Right atrium auricular region (tissue), 2 donors: ENCODE data around the gene POLR1A. TPM values are rescaled to one million over a fixed set of nuclear protein-coding genes. Genes with fewer than 3 reads are reported as not detected.

ENCODE experiments used
- DNase-seq: peaks from one replicate; pipeline ENCODE4 v3.0.0-alpha.2; 2019; ENCODE audit warnings: low spot score
- H3K27ac ChIP-seq, 2 donors: fragments of 200-600 bp; sonication (generic); 1 replicate in 1 of 2; 2 replicates in 1 of 2; pipeline ENCODE4 v1.5.1; 2016 to 2019
- H3K27me3 ChIP-seq, 2 donors: fragments of 200-600 bp; sonication (generic); one replicate each; pipeline versions ENCODE4 v1.5.1 to v1.6.0; 2017 to 2019
- H3K36me3 ChIP-seq: fragments of 200-600 bp; sonication (generic); one replicate; pipeline ENCODE4 v1.5.1; 2016
- H3K4me1 ChIP-seq, 2 donors: fragments of 200-600 bp; sonication (generic); one replicate each; pipeline versions ENCODE4 v1.5.1 to v1.6.0; 2017 to 2019
- H3K4me3 ChIP-seq, 2 donors: fragments of 200-600 bp; sonication (generic); 1 replicate in 1 of 2; 2 replicates in 1 of 2; pipeline ENCODE4 v1.5.1; 2017 to 2019; ENCODE audit warnings: mild to moderate bottlenecking in 1 of 2, moderate library complexity in 1 of 2
- H3K9me3 ChIP-seq, 2 donors: fragments of 200-600 bp; sonication (generic); one replicate each; pipeline ENCODE4 v1.5.1; 2019
- CTCF ChIP-seq, 2 donors: fragments of 200-600 bp; sonication (generic); IDR thresholded peaks; one replicate each; pipeline ENCODE4 v1.5.1; 2019; ENCODE audit warnings: antibody characterized with exemption in 2 of 2
- total RNA-seq, 2 donors: library from RNA; depleted of rRNA; stranded (reverse); fragments of >200 nt; gene quantifications; one replicate each; pipeline ENCODE4 v1.1.0, GENCODE V29; 2016

Gene POLR1A
- total RNA-seq, 2 donors from 2014 or later: 14.1 to 20.6 TPM

GRCh38 chr2:86107031-86107430 is 1.3 kb upstream of the POLR1A start:
- Histone ChIP-seq H3K27ac (peak overlapping the region in 1 of 2 donors; percentile 80), H3K36me3 (peaks cover 7% of the 10 kb centered on the region), H3K4me1 (peaks cover 0 to 34% of the 10 kb centered on the region in 2 donors), H3K27me3 (no peaks in the 10 kb centered on the region), H3K9me3 (no peaks in the 10 kb centered on the region), H3K4me3 (peak overlapping the region; percentile 72 to 93)
- TF ChIP-seq CTCF (IDR thresholded peaks at IDR 0.05): no peak
- no peak for DNase-seq

- H3K4me3 ChIP-seq: peak within 1 kb of the TSS; percentile 72 to 93
- no peaks in the 10 kb centered on the region for H3K27me3 ChIP-seq
- H3K27ac ChIP-seq: peak within 1 kb of the TSS; percentile 79 to 80
- peaks cover 0 to 34% of the 10 kb centered on the region in 2 donors for H3K4me1 ChIP-seq
- no peaks in the 10 kb centered on the region for H3K36me3 ChIP-seq
- no peak for TF ChIP-seq CTCF (IDR thresholded peaks at IDR 0.05)
- H3K9me3 ChIP-seq: no peaks in the 10 kb centered on the region
- peak; percentile 95 for DNase-seq
Measured at GRCh38 chr2:86105969-86106945, 571 bp upstream of the POLR1A start, which contains the start of gene PTCD3. TSS of gene PTCD3 (plus strand) at chr2:86106235. CDS start at chr2:86106248, 13 bp downstream.

- no peak for TF ChIP-seq CTCF (IDR thresholded peaks at IDR 0.05)
- H3K27ac ChIP-seq: no peak overlapping the region
Measured at GRCh38 chr2:86102157-86102556, 3.5 kb downstream of the POLR1A start.

GRCh38 chr2:86097913-86098312 is 7.8 kb downstream of the POLR1A start:
- H3K4me3 ChIP-seq: no peak overlapping the region
- no peak for TF ChIP-seq CTCF (IDR thresholded peaks at IDR 0.05)
- H3K4me1 ChIP-seq: no peaks in the 10 kb centered on the region
- no peak overlapping the region for H3K27ac ChIP-seq
- no peaks in the 10 kb centered on the region for H3K27me3 ChIP-seq
- no peak for DNase-seq
- H3K36me3 ChIP-seq: peaks cover 59% of the 10 kb centered on the region
- H3K9me3 ChIP-seq: no peaks in the 10 kb centered on the region

More at GRCh38 chr2:86102157-86102556, 3.5 kb downstream of the POLR1A start:
- Histone ChIP-seq H3K4me1 (peaks cover 0 to 24% of the 10 kb centered on the region in 2 donors), H3K9me3 (no peaks in the 10 kb centered on the region), H3K4me3 (no peak overlapping the region), H3K27me3 (no peaks in the 10 kb centered on the region), H3K36me3 (peaks cover 29% of the 10 kb centered on the region)
- DNase-seq: no peak

- H3K36me3 ChIP-seq: peaks cover 63% of the 10 kb centered on the region
Measured at GRCh38 chr2:86097114-86097896, 8.4 kb downstream of the POLR1A start.

More at GRCh38 chr2:86097114-86097896, 8.4 kb downstream of the POLR1A start:
- H3K4me3 ChIP-seq: no peak overlapping the region
- H3K9me3 ChIP-seq: no peaks in the 10 kb centered on the region
- DNase-seq: no peak
- H3K27ac ChIP-seq: no peak overlapping the region
- no peak for TF ChIP-seq CTCF (IDR thresholded peaks at IDR 0.05)
- no peaks in the 10 kb centered on the region for H3K4me1 ChIP-seq
- H3K27me3 ChIP-seq: no peaks in the 10 kb centered on the region
